Activated CD8-positive, alpha-beta memory T cell treated with anti-CD3 and anti-CD28 coated beads, Interleukin-2, amount 50 U/mL, for 1 hour (primary cell): Measurements from ENCODE around the gene TCL1B.

Experiments
- DNase-seq: peaks from one replicate; pipeline ENCODE4 v3.0.0-alpha.2; 2020; ENCODE audit errors: extremely low read depth

TCL1B gene

DNA sequence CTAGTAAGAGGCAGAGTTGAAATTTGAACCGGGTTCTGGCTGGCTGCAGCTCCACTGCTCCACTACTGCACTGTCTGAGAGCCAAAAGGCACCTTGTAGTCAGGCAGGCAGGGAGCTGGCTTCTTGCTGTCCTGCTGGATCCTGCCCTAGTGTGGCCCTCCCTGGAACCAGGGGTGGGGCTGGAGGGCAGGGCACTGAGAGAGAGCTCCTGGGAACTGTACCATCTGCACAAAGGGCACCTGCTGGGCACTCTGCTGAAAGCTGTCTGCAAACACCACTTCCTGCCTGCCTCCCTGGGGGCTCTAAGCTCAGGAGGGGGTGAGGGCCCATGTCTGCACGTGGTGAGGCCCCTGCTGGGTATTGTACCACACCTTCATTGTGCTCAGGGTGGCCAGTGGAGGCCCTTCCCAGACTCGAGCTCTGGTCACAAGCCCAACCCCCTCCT lies 19.0 kb upstream of the TCL1B start:
- no peak for DNase-seq

- DNase-seq: no peak
Observed at GRCh38 chr14:95668235-95668772, 17.9 kb upstream of the TCL1B start.

DNA sequence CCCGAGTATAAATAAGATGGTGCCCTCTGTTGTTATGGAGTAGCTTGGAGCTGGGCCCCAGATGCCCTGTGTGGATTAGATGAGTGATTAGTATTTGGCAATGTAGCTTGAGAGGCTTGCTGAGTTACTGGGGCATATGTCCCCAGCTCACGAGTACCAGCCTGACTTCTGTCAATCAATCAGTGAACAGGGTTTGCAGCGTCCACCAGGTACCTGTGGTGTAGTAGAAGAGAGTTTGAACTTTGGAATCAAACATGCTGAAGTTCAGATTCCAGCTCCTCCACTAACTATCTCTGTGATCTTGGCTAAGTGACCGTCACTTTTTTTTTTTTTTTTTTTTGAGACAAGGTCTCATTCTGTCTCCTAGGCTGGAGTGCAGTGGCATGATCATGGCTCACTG lies 11.6 kb upstream of the TCL1B start:
- no peak for DNase-seq

DNA sequence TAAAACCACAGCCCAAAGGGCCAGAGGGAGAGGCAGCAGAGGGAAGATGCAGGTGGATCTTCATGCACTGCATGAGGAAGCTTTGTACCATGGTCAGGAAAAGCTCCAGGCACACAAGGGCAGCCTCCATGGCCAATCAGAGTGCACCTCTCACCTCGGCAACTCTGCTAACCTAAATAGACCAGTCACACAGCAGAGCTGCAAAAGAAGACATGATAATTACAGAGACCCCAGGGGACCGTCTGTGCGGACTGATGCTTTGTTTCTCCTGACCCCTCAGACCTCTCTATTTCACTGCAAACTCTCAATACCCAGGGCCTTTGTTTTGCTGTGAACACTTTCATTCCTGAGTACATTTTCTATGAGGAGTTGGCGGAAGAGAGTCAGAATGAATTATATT lies 10.7 kb upstream of the TCL1B start:
- DNase-seq: no peak

DNA sequence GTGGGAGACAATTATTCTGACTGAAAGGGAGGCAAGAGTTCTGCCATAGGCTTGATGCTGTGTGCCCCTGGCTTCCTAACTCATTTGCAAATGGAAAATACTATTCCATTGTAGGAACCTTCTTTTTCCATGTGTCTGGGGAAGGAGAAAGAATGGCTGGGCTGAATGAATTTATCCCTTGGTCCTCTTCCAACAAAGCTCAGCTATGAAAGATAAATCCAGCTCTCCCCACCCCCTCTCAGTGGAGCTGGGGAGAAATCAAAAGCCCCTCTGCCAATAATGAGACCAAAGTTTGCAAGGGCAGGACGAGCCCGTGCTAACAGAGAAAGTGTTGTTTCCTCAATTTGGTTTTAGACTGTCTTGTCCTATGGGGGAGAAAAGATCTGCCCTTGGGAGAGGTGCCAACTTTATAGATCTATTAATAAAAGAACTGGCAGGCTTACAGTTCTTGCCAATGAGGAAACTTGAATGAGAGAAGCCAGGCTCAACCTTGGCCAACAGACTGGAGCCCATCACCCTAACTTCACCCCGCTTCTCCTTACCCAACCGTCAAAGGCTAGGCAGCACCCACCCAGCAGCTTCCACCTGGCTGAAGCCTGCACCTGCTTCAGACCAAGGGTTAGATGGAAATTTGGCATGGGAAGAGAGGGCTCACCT lies 8.9 kb upstream of the TCL1B start:
- DNase-seq: no peak

DNA sequence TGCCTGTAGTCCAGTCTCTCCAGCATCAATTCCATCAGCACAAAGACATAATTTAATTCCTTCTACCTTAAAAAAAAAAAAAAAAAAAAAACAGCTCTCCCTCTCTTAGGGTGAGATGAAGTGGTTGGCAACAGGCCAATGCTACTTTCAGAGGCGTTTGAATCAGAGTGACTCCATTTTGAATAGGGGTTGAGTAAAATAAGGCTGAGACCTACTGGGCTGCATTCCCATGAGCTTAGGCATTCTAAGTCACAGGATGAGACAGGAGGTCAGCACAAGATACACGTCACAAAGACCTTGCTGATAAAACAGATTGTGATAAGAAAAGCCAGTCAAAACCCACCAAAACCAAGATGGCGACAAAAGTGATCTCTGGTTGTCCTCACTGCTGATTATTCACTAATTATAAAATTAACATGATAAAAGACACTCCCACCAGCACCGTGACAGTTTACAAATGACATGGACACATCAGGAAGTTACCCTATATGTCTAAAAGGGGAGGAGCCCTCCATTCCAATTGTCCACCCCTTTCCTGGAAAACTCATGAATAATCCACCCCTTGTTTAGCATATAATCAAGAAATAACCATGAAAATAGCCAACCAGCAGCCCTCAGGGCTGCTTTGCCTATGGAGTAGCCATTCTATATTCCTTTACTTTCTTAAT lies 6.9 kb upstream of the TCL1B start:
- DNase-seq: no peak

GRCh38 chr14:95679998-95680735 lies 6.1 kb upstream of the TCL1B start:
- no peak for DNase-seq

GRCh38 chr14:95681153-95681552 lies 5.1 kb upstream of the TCL1B start:
- DNase-seq: no peak

DNA sequence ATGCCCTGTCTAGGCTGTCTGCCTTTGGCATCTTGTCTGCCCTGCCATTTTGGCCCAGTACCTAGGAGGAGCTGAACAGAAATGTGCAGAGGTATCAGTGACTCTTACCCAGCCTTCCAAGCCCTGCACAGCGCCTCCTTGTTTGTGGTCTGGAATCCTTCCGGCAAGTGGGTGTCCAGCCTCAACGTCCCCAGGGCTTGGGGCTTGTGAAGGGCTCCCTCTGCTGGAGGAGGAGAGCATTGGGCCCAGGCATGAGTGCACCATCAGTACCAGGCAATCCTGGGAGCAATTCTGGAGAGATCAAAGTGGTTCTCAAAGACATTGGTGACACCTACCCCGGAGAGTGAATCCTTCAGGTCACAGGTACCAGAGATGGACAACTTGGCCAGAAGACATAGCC lies 2.4 kb upstream of the TCL1B start:
- no peak for DNase-seq

DNA sequence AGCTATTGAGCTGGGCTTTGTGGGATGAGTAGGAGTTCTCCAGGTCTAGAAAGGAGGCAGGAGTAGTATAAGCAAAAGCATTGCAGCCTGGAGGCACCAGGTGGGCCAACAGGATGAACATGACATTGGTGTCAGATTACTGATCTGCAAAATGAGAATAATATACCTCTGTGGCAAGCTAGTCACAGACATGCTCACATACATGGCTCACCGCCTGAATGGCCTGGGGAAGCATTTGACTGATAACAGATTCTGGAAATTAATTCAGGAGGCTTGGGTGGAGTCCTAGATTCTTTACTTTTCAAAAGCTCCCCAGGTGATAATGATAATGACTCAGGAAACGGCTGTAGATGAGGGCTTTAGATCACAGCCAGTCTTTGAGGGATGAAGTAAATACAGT lies 709 bp downstream of the TCL1B start:
- no peak for DNase-seq

- no peak for DNase-seq
Observed at GRCh38 chr14:95689441-95689840, 3.2 kb downstream of the TCL1B start.

DNA sequence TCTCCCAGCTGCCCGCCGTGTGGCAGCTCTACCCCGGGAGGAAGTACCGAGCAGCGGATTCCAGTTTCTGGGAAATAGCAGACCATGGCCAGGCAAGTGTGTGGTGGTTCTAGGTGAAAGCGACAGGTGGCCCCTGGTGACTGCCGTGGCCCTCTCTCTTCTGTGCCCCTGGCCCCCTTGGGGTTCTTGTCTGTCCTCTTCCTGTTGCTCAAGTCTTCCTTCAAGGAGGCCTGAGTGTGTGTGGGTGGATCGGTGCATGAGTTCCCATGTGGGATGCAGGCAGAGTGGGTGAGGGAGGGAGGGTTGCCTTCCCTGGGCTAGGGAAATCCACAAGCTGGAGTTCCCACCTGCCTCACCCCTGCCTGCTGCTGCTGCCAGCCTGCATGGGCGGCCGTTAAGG lies 4.6 kb downstream of the TCL1B start:
- no peak for DNase-seq

- no peak for DNase-seq
Observed at GRCh38 chr14:95691591-95691990, 5.4 kb downstream of the TCL1B start.

DNA sequence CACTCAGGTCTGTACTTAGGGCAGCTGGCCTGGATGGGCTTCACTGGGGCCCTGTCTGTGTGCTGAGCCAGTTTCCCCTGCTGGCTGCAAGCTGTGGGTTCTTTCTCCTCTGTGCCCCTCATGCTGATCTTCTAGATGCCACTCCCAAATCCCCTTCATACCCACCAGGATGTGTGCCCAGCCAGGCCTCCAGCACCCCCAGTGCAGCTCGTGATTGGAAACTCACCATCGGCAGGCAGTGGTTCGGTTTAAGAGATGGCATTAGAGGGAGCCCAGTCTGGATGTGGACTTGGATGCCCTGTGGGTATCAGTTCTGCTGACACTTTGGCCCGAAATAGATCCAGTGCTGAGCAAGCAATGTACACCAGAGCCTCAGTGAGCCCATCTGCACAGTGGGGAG lies 5.9 kb downstream of the TCL1B start:
- no peak for DNase-seq

GRCh38 chr14:95695051-95695450 lies 8.8 kb downstream of the TCL1B start:
- DNase-seq: no peak

GRCh38 chr14:95695913-95696312 lies 9.7 kb downstream of the TCL1B start:
- no peak for DNase-seq

DNA sequence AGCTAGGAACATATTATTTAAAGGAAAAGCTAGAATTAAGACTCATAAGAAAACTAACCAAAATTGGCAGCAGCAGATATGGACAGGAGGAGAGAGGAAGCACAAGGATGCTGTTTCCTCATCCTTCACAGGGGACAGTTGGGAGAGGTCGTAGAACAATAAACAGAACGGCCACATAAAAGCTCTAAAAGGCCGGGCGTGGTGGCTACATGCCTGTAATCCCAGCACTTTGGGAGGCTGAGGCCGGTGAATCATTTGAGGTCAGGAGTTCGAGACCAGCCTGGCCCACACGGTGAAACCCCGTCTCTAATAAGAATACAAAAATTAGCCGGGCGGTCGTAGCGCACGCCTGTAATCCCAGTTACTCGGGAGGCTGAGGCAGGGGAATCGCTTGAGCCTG lies 10.5 kb downstream of the TCL1B start:
- DNase-seq: no peak

DNA sequence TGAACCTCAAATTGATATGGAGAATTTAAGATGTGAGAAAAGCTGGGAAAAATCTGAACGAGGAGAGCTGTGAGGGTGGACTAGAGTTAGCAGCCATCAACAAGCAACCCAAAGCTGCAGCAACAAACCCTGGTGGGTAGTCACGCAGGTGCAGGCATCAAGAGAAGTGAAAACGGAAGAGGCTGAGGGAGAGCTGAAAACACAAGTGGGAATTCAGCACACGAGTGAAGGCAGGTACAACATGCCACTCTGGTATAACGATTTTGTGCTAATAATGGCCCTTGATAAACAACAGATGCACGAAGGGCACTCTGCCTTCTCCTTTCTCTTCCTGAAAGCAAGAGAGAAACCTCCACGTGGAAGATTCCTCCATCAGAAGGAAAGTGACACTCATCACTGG lies 11.5 kb downstream of the TCL1B start:
- DNase-seq: no peak

DNA sequence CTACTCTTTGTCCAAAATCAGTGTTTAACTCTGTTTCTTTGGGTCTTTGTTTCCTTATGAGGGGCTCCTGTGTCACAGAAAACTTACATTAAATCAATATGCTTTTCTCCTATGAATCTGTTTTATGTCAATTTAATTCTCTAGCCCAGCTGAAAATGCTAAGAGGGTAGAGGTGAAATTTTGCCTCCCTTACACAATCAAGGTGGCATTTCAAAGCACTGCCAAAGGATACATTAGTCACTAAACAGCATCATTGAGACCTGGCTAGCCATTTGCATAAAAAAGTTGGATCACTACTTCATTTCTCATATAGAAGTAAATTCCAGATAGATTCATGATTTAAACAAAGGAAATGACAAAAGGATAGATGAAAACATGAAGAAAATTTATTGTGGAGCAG lies 12.1 kb downstream of the TCL1B start:
- no peak for DNase-seq

DNA sequence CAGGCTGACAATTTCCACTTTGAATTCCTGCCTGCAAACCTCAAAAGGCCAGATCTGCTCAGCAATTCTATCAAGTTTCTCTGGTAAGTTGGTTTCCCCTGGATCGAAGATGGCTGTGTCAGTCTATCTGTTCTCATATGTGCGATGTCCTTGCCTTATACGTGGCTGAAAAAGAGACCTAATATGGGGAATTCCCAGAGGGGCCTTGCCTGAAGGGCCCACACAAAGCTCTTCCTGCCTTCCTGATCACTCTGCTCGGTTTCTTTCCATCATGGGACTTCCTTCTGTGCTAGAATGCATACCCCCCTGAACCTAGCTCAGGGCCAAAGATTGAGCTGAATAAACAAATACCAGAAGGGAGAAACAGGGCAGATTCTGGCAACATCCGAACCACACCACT lies 13.2 kb downstream of the TCL1B start:
- no peak for DNase-seq

DNA sequence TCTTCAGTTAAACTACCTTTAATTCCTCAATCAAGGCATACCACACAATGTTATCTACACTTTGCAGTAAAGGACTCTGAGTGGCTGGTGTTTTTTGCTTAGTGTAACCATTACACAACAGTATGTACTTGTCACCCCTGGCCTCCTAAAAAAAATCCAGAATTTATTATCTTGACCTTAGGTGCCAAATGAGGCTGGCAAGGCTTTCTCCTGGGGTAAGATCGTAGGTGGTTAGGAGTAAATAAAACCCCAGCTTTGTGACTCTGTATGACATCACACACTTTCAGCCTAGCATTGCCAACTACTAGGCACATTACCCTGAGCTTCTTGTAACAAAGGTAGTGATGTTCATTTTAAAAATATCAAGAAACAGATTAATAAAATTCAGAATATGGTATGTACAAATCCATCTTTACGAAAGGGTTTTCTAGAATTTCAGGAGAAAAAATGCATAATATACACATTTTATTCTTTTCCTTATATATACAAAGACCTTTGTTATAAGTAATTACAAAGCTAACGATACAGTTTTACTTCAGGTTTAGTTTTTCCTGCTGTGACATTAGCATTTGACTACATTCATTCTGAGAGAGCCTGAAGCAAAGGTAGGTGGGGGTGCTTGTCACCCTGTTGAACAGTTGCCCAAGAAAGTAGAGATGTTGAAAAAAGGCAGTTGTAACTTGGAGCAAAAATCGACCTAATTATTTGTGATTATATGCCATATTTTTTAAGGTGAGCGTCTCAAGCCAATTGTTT lies 14.2 kb downstream of the TCL1B start:
- DNase-seq: no peak

DNA sequence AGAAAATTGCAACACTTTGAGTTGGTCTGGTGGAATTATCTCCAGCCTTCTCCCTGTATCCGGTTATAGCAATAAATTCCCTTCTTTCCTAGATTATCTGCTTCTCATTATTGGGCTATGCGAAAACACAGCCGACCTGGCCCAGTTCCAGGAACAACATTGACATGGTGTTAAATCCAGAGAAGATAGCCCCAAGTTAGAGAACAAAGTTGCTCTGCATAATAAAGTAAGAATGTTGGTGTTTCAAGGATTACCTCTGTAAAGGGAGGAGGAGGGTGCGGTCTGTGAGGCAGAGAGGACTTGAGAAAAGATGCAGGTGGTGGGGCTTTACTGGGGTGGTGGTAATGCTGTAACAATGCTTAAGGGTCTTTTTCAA lies 15.6 kb downstream of the TCL1B start:
- no peak for DNase-seq
